IMR-90 (cell line): ENCODE results near the gene MACROD1. TPM values are rescaled to one million over a fixed set of nuclear protein-coding genes. Genes with fewer than 3 reads are reported as not detected.

ENCODE experiments used
- ATAC-seq: fragments of 200-7000 bp; cut with Tn5 transposase; 2 replicates; pipeline ENCODE4 v1.9.1; 2020; ENCODE audit warnings: low read depth, mild to moderate bottlenecking, moderate library complexity
- BruUV-seq: library from RNA; stranded (reverse); fragments of 400-500 nt; replicated peaks from 2 replicates; lab custom pipeline; 2021; lab: Mats Ljungman, UMichigan
- CTCF ChIA-PET: fragments of 300-600 bp; formaldehyde crosslinking; extraction: SDS; loops from one replicate; lab custom pipeline; 2021; ENCODE audit warnings: antibody characterized with exemption; lab: Yijun Ruan, JAX
- POLR2A ChIA-PET: fragments of 300-600 bp; sonication (Branson Sonifier 250); formaldehyde crosslinking; loops from one replicate; lab custom pipeline; 2022; ENCODE audit warnings: antibody characterized with exemption; ENCODE audit not compliant: unreplicated experiment; lab: Charles Lee
- DNase-seq: peaks from one replicate; pipeline ENCODE4 v3.0.0; 2013
- H2AFZ ChIP-seq: replicated peaks from 2 replicates; pipeline ENCODE3; 2013; ENCODE audit warnings: low read length, mild to moderate bottlenecking; ENCODE audit not compliant: poor library complexity
- H2AK5ac ChIP-seq: 2 replicates; pipeline ENCODE4 v1.6.1; 2013; ENCODE audit warnings: low read depth, low read length, inconsistent platforms
- H2AK9ac ChIP-seq: replicated peaks from 2 replicates; pipeline ENCODE3; 2013; ENCODE audit warnings: mild to moderate bottlenecking, low read depth, low read length, moderate library complexity; ENCODE audit not compliant: poor library complexity
- H2BK120ac ChIP-seq: 2 replicates; pipeline ENCODE4 v1.6.1; 2013; ENCODE audit warnings: low read depth, low read length, inconsistent platforms
- H2BK15ac ChIP-seq: 3 replicates; pipeline ENCODE4 v1.6.1; 2013; ENCODE audit warnings: low read depth, low read length, inconsistent platforms
- H2BK20ac ChIP-seq: 2 replicates; pipeline ENCODE4 v1.6.1; 2013; ENCODE audit warnings: low read depth, mild to moderate bottlenecking, inconsistent platforms, low read length, moderate library complexity
- H2BK5ac ChIP-seq: 2 replicates; pipeline ENCODE4 v1.6.1; 2013; ENCODE audit warnings: mild to moderate bottlenecking, low read depth, low read length, inconsistent platforms; ENCODE audit not compliant: poor library complexity, severe bottlenecking
- H3K14ac ChIP-seq: replicated peaks from 2 replicates; pipeline ENCODE4 v1.6.1; 2013; ENCODE audit warnings: low read depth, low read length, inconsistent platforms
- H3K18ac ChIP-seq: 2 replicates; pipeline ENCODE4 v1.6.1; 2013; ENCODE audit warnings: low read depth, low read length, control low read depth
- H3K23ac ChIP-seq: 2 replicates; pipeline ENCODE4 v1.6.1; 2013; ENCODE audit warnings: low read depth, low read length, inconsistent platforms
- H3K27ac ChIP-seq: 2 replicates; pipeline ENCODE4 v1.5.1; 2013; ENCODE audit warnings: mild to moderate bottlenecking, control low read depth, low read length; ENCODE audit not compliant: insufficient read depth
- H3K27me3 ChIP-seq: 2 replicates; pipeline ENCODE4 v1.6.1; 2013; ENCODE audit warnings: low read length; ENCODE audit not compliant: control insufficient read depth, insufficient read depth
- H3K36me3 ChIP-seq: 2 replicates; pipeline ENCODE4 v1.6.1; 2013; ENCODE audit warnings: low read length, mixed read lengths; ENCODE audit not compliant: control insufficient read depth, insufficient read depth
- H3K4ac ChIP-seq: 2 replicates; pipeline ENCODE4 v1.6.1; 2013; ENCODE audit warnings: low read depth, low read length, inconsistent platforms
- H3K4me1 ChIP-seq: 2 replicates; pipeline ENCODE4 v1.6.1; 2013; ENCODE audit warnings: low read length, mixed read lengths; ENCODE audit not compliant: control insufficient read depth, insufficient read depth
- H3K4me2 ChIP-seq: 2 replicates; pipeline ENCODE4 v1.6.1; 2013; ENCODE audit warnings: low read depth, mild to moderate bottlenecking, control low read depth, low read length, moderate library complexity
- H3K4me3 ChIP-seq: 2 replicates; pipeline ENCODE4 v1.5.1; 2013; ENCODE audit warnings: low read depth, mild to moderate bottlenecking, control low read depth, low read length, moderate library complexity; ENCODE audit not compliant: insufficient read depth
- H3K56ac ChIP-seq: 2 replicates; pipeline ENCODE4 v1.6.1; 2013; ENCODE audit warnings: low read length, inconsistent platforms; ENCODE audit not compliant: insufficient read depth; ENCODE audit errors: extremely low read depth
- H3K79me1 ChIP-seq, 2 experiments: 2 replicates each; pipeline ENCODE4 v1.6.1; 2013; ENCODE audit warnings: low read length in 2 of 2, inconsistent platforms in 1 of 2, low read depth in 1 of 2
- H3K9ac ChIP-seq: 2 replicates; pipeline ENCODE4 v1.6.1; 2013; ENCODE audit warnings: low read depth, low read length, control low read depth
- H3K9me1 ChIP-seq: 2 replicates; pipeline ENCODE4 v1.6.1; 2013; ENCODE audit warnings: low read length, inconsistent platforms; ENCODE audit not compliant: insufficient read depth
- H3K9me3 ChIP-seq: 2 replicates; pipeline ENCODE4 v1.6.1; 2013; ENCODE audit warnings: low read length; ENCODE audit not compliant: control insufficient read depth, insufficient read depth
- H4K20me1 ChIP-seq: 2 replicates; pipeline ENCODE4 v1.6.1; 2013; ENCODE audit warnings: low read length, inconsistent platforms; ENCODE audit not compliant: insufficient read depth
- H4K5ac ChIP-seq: 2 replicates; pipeline ENCODE4 v1.6.1; 2013; ENCODE audit warnings: mild to moderate bottlenecking, low read depth, low read length, control low read depth
- H4K8ac ChIP-seq, 2 experiments: 2 replicates each; pipeline ENCODE4 v1.6.1; 2013; ENCODE audit warnings: low read depth in 2 of 2, low read length in 2 of 2, control low read depth in 1 of 2, inconsistent platforms in 1 of 2
- H4K91ac ChIP-seq: 2 replicates; pipeline ENCODE4 v1.6.1; 2013; ENCODE audit warnings: low read depth, low read length, inconsistent platforms; ENCODE audit not compliant: insufficient read depth
- BHLHE40 ChIP-seq: fragments of 150-350 bp; IDR thresholded peaks from 2 replicates; pipeline ENCODE4 v1.6.1; 2016; ENCODE audit warnings: mild to moderate bottlenecking, low read depth, low read length
- RFX5 ChIP-seq: IDR thresholded peaks from 2 replicates; pipeline ENCODE4 v1.8.0; 2012; ENCODE audit warnings: low read depth, mild to moderate bottlenecking, low read length, moderate library complexity
- USF2 ChIP-seq: fragments of 150-350 bp; IDR thresholded peaks from 2 replicates; pipeline ENCODE4 v1.6.1; 2017; ENCODE audit warnings: mild to moderate bottlenecking, antibody characterized with exemption, low read length, low read depth
- WGBS, 2 experiments: methylation state at CpG; one replicate each; pipeline versions ENCODE4 v1.1.5 to v1.1.7; 2013; ENCODE audit warnings: missing lambda C conversion rate in 2 of 2; ENCODE audit not compliant: insufficient read length in 1 of 2; ENCODE audit errors: extremely low coverage in 2 of 2; 5-methylcytosine and 5-hydroxymethylcytosine counted together
- dilution Hi-C: fragments of 300-500 bp; cut with HindIII; formaldehyde crosslinking; loops from one replicate; pipeline ENCODE4 v1.14.3; 2018; ENCODE audit warnings: low sequenced_read_pairs; ENCODE audit not compliant: unreplicated experiment
- in situ Hi-C: fragments of 300-500 bp; cut with MboI; formaldehyde crosslinking; loops from 3 replicates; pipeline ENCODE4 v1.14.3; 2019; ENCODE audit warnings: low sequenced_read_pairs, inconsistent platforms, mixed read lengths
- intact Hi-C: fragments of 100-400 bp; cut with micrococcal nuclease; formaldehyde crosslinking; loops from 2 replicates; pipeline ENCODE4 v1.10.0; 2022
- polyA plus RNA-seq, 3 experiments: library from polyadenylated mRNA; depleted of rRNA; stranded (reverse); fragments of >200 nt; gene quantifications; 2 replicates each; pipeline ENCODE4 v1.2.3, GENCODE V29; 2012; ENCODE audit warnings: low replicate concordance in 1 of 3
- total RNA-seq: library from RNA; depleted of rRNA; stranded (reverse); fragments of >200 nt; gene quantifications from 2 replicates; pipeline ENCODE4 v1.2.3, GENCODE V29; 2012

MACROD1 gene
- total and polyA plus RNA-seq, 2 of the 4 experiments (the other 2 are of a cell fraction) = 2.5 to 9.3 TPM

- no peak overlapping the region for H2BK20ac ChIP-seq
- no peak overlapping the region for H2BK5ac ChIP-seq
- peaks cover 5% of the 10 kb centered on the region; the same call in 1 of the 2 replicates for H3K27me3 ChIP-seq
- no peak overlapping the region for H4K5ac ChIP-seq
- H2BK15ac ChIP-seq = no peak overlapping the region
- H3K36me3 ChIP-seq = no peaks in the 10 kb centered on the region
- no peak overlapping the region for H3K4me3 ChIP-seq
- dilution Hi-C loops (no loop called here), intact Hi-C loops (no loop called here), in situ Hi-C loops (no loop called here)
- DNase-seq (no peak), ATAC-seq (no peak)
- H3K4me2 ChIP-seq = no peak overlapping the region
- H3K23ac ChIP-seq = no peak overlapping the region
- H4K20me1 ChIP-seq = peaks cover 12% of the 10 kb centered on the region; the same call in 1 of the 2 replicates
- 0 out of 2 replicates have a peak, but pooled peaks have one; percentile 21 for TF ChIP-seq USF2
- no peak for TF ChIP-seq RFX5
- TF ChIP-seq BHLHE40 = no peak
- ChIA-PET CTCF (no interaction called here), POLR2A (no interaction called here)
- no peak overlapping the region for H4K8ac ChIP-seq
- H3K14ac ChIP-seq = no peak overlapping the region
- H3K27ac ChIP-seq = no peak overlapping the region
- no TSS peak for BruUV-seq
- H3K4ac ChIP-seq = no peak overlapping the region
- no peaks in the 10 kb centered on the region for H3K4me1 ChIP-seq
- H3K79me1 ChIP-seq = no peaks in the 10 kb centered on the region
- 0 out of 2 replicates have a peak, but pooled peaks cover 3% of the 10 kb centered on the region for H3K9me1 ChIP-seq
- no peak overlapping the region for H2AFZ ChIP-seq
- H4K91ac ChIP-seq = no peak overlapping the region
- no peak overlapping the region for H3K9ac ChIP-seq
- H2AK9ac ChIP-seq = no peak overlapping the region
- H3K9me3 ChIP-seq = no peaks in the 10 kb centered on the region
- H3K18ac ChIP-seq = no peak overlapping the region
- H3K56ac ChIP-seq = no peak overlapping the region
- 100% methylated on average over 5 of the region's 10 CpGs; no CpG with 5 or more reads in 1 of the 2 experiments for WGBS, 2 experiments
- no peak overlapping the region for H2AK5ac ChIP-seq
- H2BK120ac ChIP-seq = no peak overlapping the region
These were observed 91.7 kb downstream of the MACROD1 start for GRCh38 chr11:64074239-64074638.
